Measurements from ENCODE around the gene ING1.
"Not testable (repeated sequence)": the region's sequence is repeated elsewhere in the genome, so short reads cannot be mapped to it uniquely, and the experiment has no call there.

Gene ING1

GRCh38 chr13:110719036-110719710 lies 5.7 kb downstream of the ING1 start:
- no peak for DNase-seq

DNA sequence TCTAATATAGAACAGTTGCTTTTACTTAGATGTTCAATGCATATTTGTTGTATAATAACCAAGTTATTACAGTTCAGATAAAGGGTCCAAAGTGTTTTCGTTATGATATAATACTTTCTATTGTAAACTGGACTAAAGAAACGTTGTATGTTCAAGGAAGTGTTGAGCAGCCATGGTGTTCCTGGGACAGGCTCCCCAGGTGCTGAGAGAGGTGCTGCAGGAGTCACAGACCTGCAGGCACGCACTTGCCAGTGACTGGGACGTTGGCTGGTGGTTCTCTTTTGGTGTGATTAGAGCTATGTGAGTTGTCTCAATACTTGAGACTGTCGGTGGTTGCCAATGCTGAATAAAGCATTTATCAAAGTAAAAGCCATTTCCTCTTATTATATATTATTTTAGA lies 9.5 kb downstream of the ING1 start:
- DNase-seq: no peak

DNA sequence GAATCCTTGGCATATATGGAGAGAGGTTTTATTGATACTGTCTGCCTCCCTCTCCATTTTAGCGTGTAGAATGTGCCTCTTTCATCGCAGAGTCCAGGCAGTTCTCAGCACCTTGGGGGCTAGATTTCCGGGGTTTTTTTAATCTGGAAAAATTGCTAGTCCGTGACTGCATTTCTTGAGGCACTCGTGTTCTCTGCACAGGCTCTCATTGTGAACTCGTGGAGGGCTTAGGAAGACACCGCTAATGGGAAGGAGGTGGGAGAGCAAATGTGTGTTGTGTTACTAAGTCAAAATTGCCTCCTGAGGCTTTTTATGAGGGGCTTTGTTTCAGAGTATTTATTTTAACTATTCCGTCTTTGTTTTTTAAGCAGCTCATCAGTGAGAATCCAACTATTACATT lies 10.1 kb downstream of the ING1 start:
- no peak for DNase-seq

GRCh38 chr13:110726153-110726552 lies 12.7 kb downstream of the ING1 start:
- not testable (repeated sequence) for DNase-seq

DNA sequence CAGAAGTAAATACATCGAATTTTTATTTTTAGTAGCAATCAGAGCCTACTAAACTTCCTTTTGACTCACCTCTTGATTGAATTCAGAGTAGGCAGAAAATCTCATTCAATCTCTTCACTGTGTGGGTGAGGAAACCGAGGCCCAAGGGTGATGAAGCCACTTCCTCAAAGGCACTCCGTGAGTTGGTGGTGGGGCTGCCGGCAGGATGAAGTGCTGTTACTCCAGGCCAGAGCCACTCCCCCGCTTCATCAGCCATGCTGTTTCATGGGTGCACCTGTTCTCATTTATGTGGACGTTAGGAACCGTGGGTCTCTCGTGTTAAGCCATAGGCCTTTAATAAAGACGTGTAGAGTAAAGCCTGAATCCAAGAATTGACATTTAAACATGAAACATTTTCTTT lies 13.2 kb downstream of the ING1 start:
- DNase-seq: no peak

GRCh38 chr13:110731072-110731471 lies 17.6 kb downstream of the ING1 start:
- no peak for DNase-seq

- no peak for DNase-seq
Observed at GRCh38 chr13:110734561-110734960, 21.1 kb downstream of the ING1 start.

GRCh38 chr13:110737555-110737954 lies 24.1 kb downstream of the ING1 start:
- DNase-seq: no peak

GRCh38 chr13:110743687-110744086 lies 30.2 kb downstream of the ING1 start:
- no peak for DNase-seq

- no peak for DNase-seq
Observed at GRCh38 chr13:110746438-110746837, 32.9 kb downstream of the ING1 start.

DNA sequence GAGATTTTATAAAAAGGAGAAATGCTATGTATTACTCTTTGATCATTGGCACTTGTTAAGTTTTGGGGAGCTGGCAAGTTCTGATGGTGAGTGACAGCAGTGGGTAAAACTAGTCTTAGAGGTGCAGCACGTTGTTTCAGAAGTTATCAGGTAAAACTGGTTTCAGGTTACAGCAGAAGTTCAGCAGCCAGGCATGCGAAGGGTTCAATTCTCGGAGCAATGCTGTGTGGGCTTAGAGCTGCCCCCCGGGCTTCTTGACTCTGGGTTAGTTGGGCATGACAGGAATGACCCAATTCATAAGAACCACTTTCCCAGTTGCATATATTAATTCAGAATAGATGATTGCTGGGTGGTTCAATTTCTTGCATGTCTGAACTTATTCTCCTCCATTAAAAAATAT lies 34.8 kb downstream of the ING1 start:
- DNase-seq: no peak

- no peak for DNase-seq
Observed at GRCh38 chr13:110756219-110756631, 42.7 kb downstream of the ING1 start.

DNA sequence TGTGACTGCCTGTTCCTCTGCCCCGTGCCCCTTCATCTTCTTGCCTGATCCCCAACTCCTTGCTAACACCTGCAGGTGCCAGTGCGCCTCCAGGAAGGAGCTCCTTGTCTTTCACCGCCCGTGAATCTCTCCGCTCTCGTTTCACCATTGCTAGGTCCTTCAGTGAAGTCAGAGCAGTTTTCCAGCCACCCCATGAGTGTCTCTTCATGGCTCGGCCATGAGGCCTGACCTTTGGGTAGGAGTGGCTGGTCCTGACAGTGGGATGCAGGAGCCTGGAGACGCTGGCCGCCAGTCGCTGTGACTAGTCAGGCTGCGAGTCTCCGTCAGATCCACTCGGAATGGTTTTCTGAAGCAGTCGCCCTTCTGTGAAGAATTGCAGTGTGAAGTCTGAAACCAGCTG lies 43.8 kb downstream of the ING1 start:
- no peak for DNase-seq

- DNase-seq: no peak
Observed at GRCh38 chr13:110758195-110758805, 44.8 kb downstream of the ING1 start.

- DNase-seq: no peak
Observed at GRCh38 chr13:110759710-110760109, 46.2 kb downstream of the ING1 start.

DNA sequence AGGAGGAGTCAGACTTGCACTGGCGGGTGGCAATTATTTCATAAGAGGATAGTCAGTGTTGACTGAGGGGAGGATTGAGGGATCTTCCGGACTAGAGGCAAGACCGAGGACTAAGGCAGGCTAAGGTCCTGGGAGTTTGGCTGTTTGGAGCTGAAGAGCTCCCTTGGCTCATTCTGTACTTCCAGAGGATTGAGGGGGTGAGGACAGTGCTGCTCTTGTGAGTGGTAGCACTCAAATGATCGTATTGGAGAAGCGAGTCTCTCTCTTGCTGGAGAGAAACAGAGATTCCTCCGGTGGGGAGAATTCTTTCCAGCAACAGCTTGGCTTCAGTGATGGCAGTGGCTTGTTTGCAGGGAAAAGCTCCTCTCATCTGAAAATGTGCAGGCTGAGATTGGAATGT lies 47.1 kb downstream of the ING1 start:
- DNase-seq: no peak

- DNase-seq: no peak
Observed at GRCh38 chr13:110766671-110767430, 53.4 kb downstream of the ING1 start.

- DNase-seq: no peak
Observed at GRCh38 chr13:110767476-110767875, 54.0 kb downstream of the ING1 start.

- DNase-seq: no peak
Observed at GRCh38 chr13:110769097-110769496, 55.6 kb downstream of the ING1 start.

GRCh38 chr13:110770678-110771077 lies 57.2 kb downstream of the ING1 start:
- no peak for DNase-seq

DNA sequence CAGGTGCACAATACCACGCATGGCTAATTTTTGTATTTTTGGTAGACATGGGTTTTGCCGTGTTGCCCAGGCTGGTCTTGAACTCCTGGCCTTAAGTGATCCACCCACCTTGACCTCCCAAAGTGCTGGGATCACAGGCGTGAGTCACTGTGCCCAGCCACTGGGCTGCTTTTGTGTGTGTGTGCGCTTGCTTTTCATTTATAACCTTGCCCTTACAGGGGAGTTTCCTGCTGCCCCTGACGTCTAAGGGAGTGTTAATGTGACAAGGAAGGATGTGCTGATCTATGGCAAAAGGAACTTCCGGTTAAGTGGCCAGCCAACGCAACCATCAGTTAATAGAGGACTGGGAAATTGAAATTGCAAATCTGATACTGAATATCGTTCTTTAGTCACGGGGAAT lies 57.7 kb downstream of the ING1 start:
- no peak for DNase-seq

- no peak for DNase-seq
Observed at GRCh38 chr13:110772091-110772984, 58.8 kb downstream of the ING1 start.
